IMR-90 (cell line): ENCODE results near the gene STIM1. TPM values are rescaled to one million over a fixed set of nuclear protein-coding genes. Genes with fewer than 3 reads are reported as not detected.

ENCODE experiments used
- ATAC-seq: fragments of 200-7000 bp; cut with Tn5 transposase; 2 replicates; pipeline ENCODE4 v1.9.1; 2020; ENCODE audit warnings: low read depth, mild to moderate bottlenecking, moderate library complexity
- BruUV-seq: library from RNA; stranded (reverse); fragments of 400-500 nt; replicated peaks from 2 replicates; lab custom pipeline; 2021; lab: Mats Ljungman, UMichigan
- CTCF ChIA-PET: fragments of 300-600 bp; formaldehyde crosslinking; extraction: SDS; loops from one replicate; lab custom pipeline; 2021; ENCODE audit warnings: antibody characterized with exemption; lab: Yijun Ruan, JAX
- POLR2A ChIA-PET: fragments of 300-600 bp; sonication (Branson Sonifier 250); formaldehyde crosslinking; loops from one replicate; lab custom pipeline; 2022; ENCODE audit warnings: antibody characterized with exemption; ENCODE audit not compliant: unreplicated experiment; lab: Charles Lee
- DNase-seq: peaks from one replicate; pipeline ENCODE4 v3.0.0; 2013
- H2AFZ ChIP-seq: replicated peaks from 2 replicates; pipeline ENCODE3; 2013; ENCODE audit warnings: low read length, mild to moderate bottlenecking; ENCODE audit not compliant: poor library complexity
- H2AK5ac ChIP-seq: 2 replicates; pipeline ENCODE4 v1.6.1; 2013; ENCODE audit warnings: low read depth, low read length, inconsistent platforms
- H2AK9ac ChIP-seq: replicated peaks from 2 replicates; pipeline ENCODE3; 2013; ENCODE audit warnings: mild to moderate bottlenecking, low read depth, low read length, moderate library complexity; ENCODE audit not compliant: poor library complexity
- H2BK120ac ChIP-seq: 2 replicates; pipeline ENCODE4 v1.6.1; 2013; ENCODE audit warnings: low read depth, low read length, inconsistent platforms
- H2BK15ac ChIP-seq: 3 replicates; pipeline ENCODE4 v1.6.1; 2013; ENCODE audit warnings: low read depth, low read length, inconsistent platforms
- H2BK20ac ChIP-seq: 2 replicates; pipeline ENCODE4 v1.6.1; 2013; ENCODE audit warnings: low read depth, mild to moderate bottlenecking, inconsistent platforms, low read length, moderate library complexity
- H2BK5ac ChIP-seq: 2 replicates; pipeline ENCODE4 v1.6.1; 2013; ENCODE audit warnings: mild to moderate bottlenecking, low read depth, low read length, inconsistent platforms; ENCODE audit not compliant: poor library complexity, severe bottlenecking
- H3K14ac ChIP-seq: replicated peaks from 2 replicates; pipeline ENCODE4 v1.6.1; 2013; ENCODE audit warnings: low read depth, low read length, inconsistent platforms
- H3K18ac ChIP-seq: 2 replicates; pipeline ENCODE4 v1.6.1; 2013; ENCODE audit warnings: low read depth, low read length, control low read depth
- H3K23ac ChIP-seq: 2 replicates; pipeline ENCODE4 v1.6.1; 2013; ENCODE audit warnings: low read depth, low read length, inconsistent platforms
- H3K27ac ChIP-seq: 2 replicates; pipeline ENCODE4 v1.5.1; 2013; ENCODE audit warnings: mild to moderate bottlenecking, control low read depth, low read length; ENCODE audit not compliant: insufficient read depth
- H3K27me3 ChIP-seq: 2 replicates; pipeline ENCODE4 v1.6.1; 2013; ENCODE audit warnings: low read length; ENCODE audit not compliant: control insufficient read depth, insufficient read depth
- H3K36me3 ChIP-seq: 2 replicates; pipeline ENCODE4 v1.6.1; 2013; ENCODE audit warnings: low read length, mixed read lengths; ENCODE audit not compliant: control insufficient read depth, insufficient read depth
- H3K4ac ChIP-seq: 2 replicates; pipeline ENCODE4 v1.6.1; 2013; ENCODE audit warnings: low read depth, low read length, inconsistent platforms
- H3K4me1 ChIP-seq: 2 replicates; pipeline ENCODE4 v1.6.1; 2013; ENCODE audit warnings: low read length, mixed read lengths; ENCODE audit not compliant: control insufficient read depth, insufficient read depth
- H3K4me2 ChIP-seq: 2 replicates; pipeline ENCODE4 v1.6.1; 2013; ENCODE audit warnings: low read depth, mild to moderate bottlenecking, control low read depth, low read length, moderate library complexity
- H3K4me3 ChIP-seq: 2 replicates; pipeline ENCODE4 v1.5.1; 2013; ENCODE audit warnings: low read depth, mild to moderate bottlenecking, control low read depth, low read length, moderate library complexity; ENCODE audit not compliant: insufficient read depth
- H3K56ac ChIP-seq: 2 replicates; pipeline ENCODE4 v1.6.1; 2013; ENCODE audit warnings: low read length, inconsistent platforms; ENCODE audit not compliant: insufficient read depth; ENCODE audit errors: extremely low read depth
- H3K79me1 ChIP-seq, 2 experiments: 2 replicates each; pipeline ENCODE4 v1.6.1; 2013; ENCODE audit warnings: low read length in 2 of 2, inconsistent platforms in 1 of 2, low read depth in 1 of 2
- H3K9ac ChIP-seq: 2 replicates; pipeline ENCODE4 v1.6.1; 2013; ENCODE audit warnings: low read depth, low read length, control low read depth
- H3K9me1 ChIP-seq: 2 replicates; pipeline ENCODE4 v1.6.1; 2013; ENCODE audit warnings: low read length, inconsistent platforms; ENCODE audit not compliant: insufficient read depth
- H3K9me3 ChIP-seq: 2 replicates; pipeline ENCODE4 v1.6.1; 2013; ENCODE audit warnings: low read length; ENCODE audit not compliant: control insufficient read depth, insufficient read depth
- H4K20me1 ChIP-seq: 2 replicates; pipeline ENCODE4 v1.6.1; 2013; ENCODE audit warnings: low read length, inconsistent platforms; ENCODE audit not compliant: insufficient read depth
- H4K5ac ChIP-seq: 2 replicates; pipeline ENCODE4 v1.6.1; 2013; ENCODE audit warnings: mild to moderate bottlenecking, low read depth, low read length, control low read depth
- H4K8ac ChIP-seq, 2 experiments: 2 replicates each; pipeline ENCODE4 v1.6.1; 2013; ENCODE audit warnings: low read depth in 2 of 2, low read length in 2 of 2, control low read depth in 1 of 2, inconsistent platforms in 1 of 2
- H4K91ac ChIP-seq: 2 replicates; pipeline ENCODE4 v1.6.1; 2013; ENCODE audit warnings: low read depth, low read length, inconsistent platforms; ENCODE audit not compliant: insufficient read depth
- CEBPB ChIP-seq: IDR thresholded peaks from 2 replicates; pipeline ENCODE4 v1.6.1; 2012; ENCODE audit warnings: low read depth, low read length, improper control_type of control experiment
- CTCF ChIP-seq: conservative IDR thresholded peaks from 2 replicates; pipeline ENCODE4 v1.5.1; 2012; ENCODE audit warnings: mild to moderate bottlenecking, low read depth, low read length, improper control_type of control experiment
- POLR2A ChIP-seq: IDR thresholded peaks from 2 replicates; pipeline ENCODE4 v1.6.1; 2012; ENCODE audit warnings: mild to moderate bottlenecking, low read depth, low read length
- RCOR1 ChIP-seq: IDR thresholded peaks from 2 replicates; pipeline ENCODE4 v1.6.1; 2012; ENCODE audit warnings: mild to moderate bottlenecking, low read length, improper control_type of control experiment; ENCODE audit not compliant: insufficient replicate concordance
- RFX5 ChIP-seq: IDR thresholded peaks from 2 replicates; pipeline ENCODE4 v1.8.0; 2012; ENCODE audit warnings: low read depth, mild to moderate bottlenecking, low read length, moderate library complexity
- SMC3 ChIP-seq: fragments of 150-350 bp; IDR thresholded peaks from 2 replicates; pipeline ENCODE4 v1.6.1; 2016; ENCODE audit warnings: low read depth, mild to moderate bottlenecking, antibody characterized with exemption, low read length, moderate library complexity
- USF2 ChIP-seq: fragments of 150-350 bp; IDR thresholded peaks from 2 replicates; pipeline ENCODE4 v1.6.1; 2017; ENCODE audit warnings: mild to moderate bottlenecking, antibody characterized with exemption, low read length, low read depth
- WGBS, 2 experiments: methylation state at CpG; one replicate each; pipeline versions ENCODE4 v1.1.5 to v1.1.7; 2013; ENCODE audit warnings: missing lambda C conversion rate in 2 of 2; ENCODE audit not compliant: insufficient read length in 1 of 2; ENCODE audit errors: extremely low coverage in 2 of 2; 5-methylcytosine and 5-hydroxymethylcytosine counted together
- dilution Hi-C: fragments of 300-500 bp; cut with HindIII; formaldehyde crosslinking; loops from one replicate; pipeline ENCODE4 v1.14.3; 2018; ENCODE audit warnings: low sequenced_read_pairs; ENCODE audit not compliant: unreplicated experiment
- in situ Hi-C: fragments of 300-500 bp; cut with MboI; formaldehyde crosslinking; loops from 3 replicates; pipeline ENCODE4 v1.14.3; 2019; ENCODE audit warnings: low sequenced_read_pairs, inconsistent platforms, mixed read lengths
- intact Hi-C: fragments of 100-400 bp; cut with micrococcal nuclease; formaldehyde crosslinking; loops from 2 replicates; pipeline ENCODE4 v1.10.0; 2022
- polyA plus RNA-seq, 3 experiments: library from polyadenylated mRNA; depleted of rRNA; stranded (reverse); fragments of >200 nt; gene quantifications; 2 replicates each; pipeline ENCODE4 v1.2.3, GENCODE V29; 2012; ENCODE audit warnings: low replicate concordance in 1 of 3
- total RNA-seq: library from RNA; depleted of rRNA; stranded (reverse); fragments of >200 nt; gene quantifications from 2 replicates; pipeline ENCODE4 v1.2.3, GENCODE V29; 2012

Gene STIM1
- total and polyA plus RNA-seq, 2 of the 4 experiments (the other 2 are of a cell fraction), result 17.9 to 23.0 TPM

- POLR2A ChIA-PET, result no interaction called here
- ATAC-seq (no peak), DNase-seq (no peak)
- Histone ChIP-seq H3K9ac (no peak overlapping the region), H4K91ac (no peak overlapping the region), H3K27ac (no peak overlapping the region), H2BK5ac (no peak overlapping the region), H3K9me1 (peaks cover 8% of the 10 kb centered on the region; the same call in 1 of the 2 replicates), H3K4me2 (no peak overlapping the region), H2AK5ac (no peak overlapping the region), H2BK20ac (no peak overlapping the region), H2AFZ (no peak overlapping the region), H2BK15ac (no peak overlapping the region), H3K36me3 (no peaks in the 10 kb centered on the region), H3K56ac (no peak overlapping the region), H3K9me3 (no peaks in the 10 kb centered on the region), H3K27me3 (no peaks in the 10 kb centered on the region), H3K79me1 (peaks cover 20 to 24% of the 10 kb centered on the region in 2 experiments), H3K14ac (no peak overlapping the region), H3K4ac (no peak overlapping the region), H2BK120ac (no peak overlapping the region), H4K8ac (no peak overlapping the region), H3K4me3 (no peak overlapping the region), H3K23ac (no peak overlapping the region), H4K5ac (no peak overlapping the region), H3K4me1 (peaks cover 8% of the 10 kb centered on the region), H2AK9ac (no peak overlapping the region), H4K20me1 (no peaks in the 10 kb centered on the region), H3K18ac (no peak overlapping the region)
- intact Hi-C loops, result no loop called here
- dilution Hi-C loops, result no loop called here
- no peak for TF ChIP-seq CTCF
- TF ChIP-seq CEBPB, result no peak
- no peak for TF ChIP-seq RCOR1
- no peak for TF ChIP-seq SMC3
- TF ChIP-seq USF2, result no peak
- no peak for TF ChIP-seq POLR2A
- no peak for TF ChIP-seq RFX5
- CTCF ChIA-PET, result no interaction called here
- in situ Hi-C loops, result no loop called here
- BruUV-seq, result no TSS peak
- 0% methylated on average over 1 of the region's 6 CpGs; no CpG with 5 or more reads in 1 of the 2 experiments for WGBS, 2 experiments
These were observed 71.8 kb downstream of the STIM1 start for GRCh38 chr11:3927129-3927796.
